ENCODE results near the gene ARID2.
A peak's percentile ranks its signal among the peaks of the same experiment; 100 is the strongest.

The ARID2 gene

DNA sequence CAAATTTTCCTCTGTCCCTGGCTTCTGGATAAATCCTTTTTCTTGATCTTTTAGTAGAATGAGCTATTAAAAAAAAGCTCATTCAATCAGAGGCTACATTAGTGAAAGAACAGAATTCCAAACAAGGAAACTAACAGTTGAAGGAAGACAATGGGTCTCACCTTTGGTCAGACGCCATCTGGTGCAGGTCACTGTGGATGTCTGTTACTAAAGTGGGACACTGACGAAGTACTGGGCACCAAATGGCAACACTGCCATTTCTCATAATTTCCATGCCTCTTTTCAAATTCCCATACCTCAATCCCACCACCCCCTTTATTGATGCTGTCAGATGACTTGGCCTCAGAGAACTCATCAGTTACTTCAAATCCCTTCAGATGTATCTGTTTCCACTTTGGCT is 24.5 kb upstream of the ARID2 start:
- Histone ChIP-seq H3K4me3 (no peak overlapping the region), H3K9me3 (no peaks in the 10 kb centered on the region), H3K27me3 (ENCODE audit: low read depth) (no peaks in the 10 kb centered on the region), H3K36me3 (replicated peaks) (no peaks in the 10 kb centered on the region), H3K4me1 (peaks cover 14% of the 10 kb centered on the region)
- DNase-seq (ENCODE audit: low spot score in 2 of 2), result no peak
- in situ Hi-C loops (cut with MboI; ENCODE audit: low sequenced_read_pairs), result no loop called here

GRCh38 chr12:45705404-45705803 is 24.1 kb upstream of the ARID2 start:
- no peak overlapping the region for H3K4me3 ChIP-seq
- H3K36me3 ChIP-seq (replicated peaks), result no peaks in the 10 kb centered on the region
- no peaks in the 10 kb centered on the region for H3K9me3 ChIP-seq
- H3K4me1 ChIP-seq, result peaks cover 14% of the 10 kb centered on the region
- in situ Hi-C loops (cut with MboI; ENCODE audit: low sequenced_read_pairs), result no loop called here
- no peaks in the 10 kb centered on the region for H3K27me3 ChIP-seq (ENCODE audit: low read depth)
- DNase-seq (ENCODE audit: low spot score in 2 of 2), result no peak

DNA sequence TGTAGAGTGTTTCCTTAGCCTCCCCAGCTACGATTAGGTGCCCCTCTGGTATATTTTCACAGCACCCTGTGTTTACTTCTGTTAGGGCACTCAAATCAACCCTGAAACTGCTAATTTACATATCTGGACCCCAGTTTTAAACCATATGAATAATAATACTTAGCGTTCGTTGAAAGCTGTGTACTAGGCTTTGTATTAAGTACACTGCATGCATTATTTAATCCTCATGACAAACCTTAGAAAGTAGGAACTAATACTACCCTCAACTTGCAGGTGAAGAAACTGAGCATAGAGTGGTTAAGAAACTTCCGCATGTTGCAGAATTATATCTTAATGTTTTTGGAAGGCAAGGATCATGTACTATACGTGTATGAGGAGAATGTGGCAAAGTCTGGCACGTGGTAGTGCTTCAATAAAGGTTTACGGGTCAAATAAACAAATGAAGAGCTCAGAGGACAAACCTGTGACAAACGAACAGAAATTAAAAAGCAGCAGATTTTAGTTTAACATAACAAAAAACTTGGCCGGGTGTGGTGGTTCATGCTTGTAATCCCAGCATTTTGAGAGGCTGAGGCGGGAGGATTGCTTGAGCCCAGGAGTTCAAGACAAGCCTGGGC is 22.2 kb upstream of the ARID2 start:
- in situ Hi-C loops (cut with MboI; ENCODE audit: low sequenced_read_pairs), result no loop called here

GRCh38 chr12:45708363-45708762 is 21.1 kb upstream of the ARID2 start:
- H3K4me3 ChIP-seq, result no peak overlapping the region
- no peak for DNase-seq (ENCODE audit: low spot score in 2 of 2)

More for the DNA sequence above, 22.2 kb upstream of the ARID2 start:
- no peaks in the 10 kb centered on the region for H3K9me3 ChIP-seq
- H3K4me1 ChIP-seq, result peaks cover 14% of the 10 kb centered on the region
- no peak overlapping the region for H3K4me3 ChIP-seq
- peak; percentile 53 to 55 for DNase-seq (ENCODE audit: low spot score in 2 of 2)
- H3K36me3 ChIP-seq (replicated peaks), result no peaks in the 10 kb centered on the region
- H3K27me3 ChIP-seq (ENCODE audit: low read depth), result no peaks in the 10 kb centered on the region

DNA sequence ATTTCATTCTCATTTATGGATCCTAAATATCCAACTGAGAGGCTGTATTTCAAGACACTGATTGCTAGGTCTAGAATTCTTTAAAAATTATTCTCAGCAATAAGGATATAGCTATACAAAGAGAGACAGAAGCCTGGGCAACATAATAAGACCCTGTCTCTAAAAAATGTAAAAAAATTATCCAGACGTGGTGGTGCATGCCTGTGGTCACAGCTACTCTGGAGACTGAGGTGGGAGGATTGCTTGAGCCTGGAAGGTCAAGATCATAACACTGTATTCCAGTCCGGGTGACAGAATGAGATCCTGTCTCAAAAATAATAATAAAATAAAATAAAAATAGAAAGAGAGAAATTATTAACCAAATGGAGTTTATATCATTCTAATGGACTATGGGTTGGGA is 20.6 kb upstream of the ARID2 start:
- no peaks in the 10 kb centered on the region for H3K36me3 ChIP-seq (replicated peaks)
- DNase-seq (ENCODE audit: low spot score in 2 of 2), result no peak
- H3K9me3 ChIP-seq, result no peaks in the 10 kb centered on the region
- in situ Hi-C loops (cut with MboI; ENCODE audit: low sequenced_read_pairs), result no loop called here
- H3K27me3 ChIP-seq (ENCODE audit: low read depth), result no peaks in the 10 kb centered on the region
- peaks cover 14% of the 10 kb centered on the region for H3K4me1 ChIP-seq
- no peak overlapping the region for H3K4me3 ChIP-seq

More at GRCh38 chr12:45708363-45708762, 21.1 kb upstream of the ARID2 start:
- no peaks in the 10 kb centered on the region for H3K27me3 ChIP-seq (ENCODE audit: low read depth)
- in situ Hi-C loops (cut with MboI; ENCODE audit: low sequenced_read_pairs), result no loop called here
- H3K4me1 ChIP-seq, result peaks cover 14% of the 10 kb centered on the region
- H3K9me3 ChIP-seq, result no peaks in the 10 kb centered on the region
- H3K36me3 ChIP-seq (replicated peaks), result no peaks in the 10 kb centered on the region

DNA sequence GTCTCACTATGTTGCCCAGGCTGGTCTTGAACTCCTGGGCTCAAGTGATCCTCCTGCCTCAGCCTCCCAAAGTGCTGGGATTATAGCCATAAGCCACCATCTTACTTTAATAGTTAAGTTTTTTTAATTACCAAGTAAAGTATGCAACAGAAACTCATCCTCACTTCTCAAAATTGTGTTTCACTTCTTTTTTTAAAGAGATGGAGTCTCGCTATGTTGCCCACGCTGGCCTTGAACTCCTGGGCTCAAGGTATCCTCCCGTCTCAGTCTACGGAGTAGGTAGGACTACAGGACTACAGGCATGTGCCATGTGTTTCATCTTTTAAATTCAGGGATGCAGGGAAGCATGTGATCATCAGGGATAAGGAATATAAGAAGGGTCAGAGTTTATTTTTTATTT is 17.2 kb upstream of the ARID2 start:
- H3K4me3 ChIP-seq, result no peak overlapping the region
- H3K27me3 ChIP-seq (ENCODE audit: low read depth), result no peaks in the 10 kb centered on the region
- DNase-seq (ENCODE audit: low spot score in 2 of 2), result no peak
- peaks cover 9% of the 10 kb centered on the region for H3K4me1 ChIP-seq
- H3K36me3 ChIP-seq (replicated peaks), result no peaks in the 10 kb centered on the region
- in situ Hi-C loops (cut with MboI; ENCODE audit: low sequenced_read_pairs), result no loop called here
- H3K9me3 ChIP-seq, result no peaks in the 10 kb centered on the region

- Histone ChIP-seq H3K9me3 (no peaks in the 10 kb centered on the region), H3K4me3 (no peak overlapping the region), H3K36me3 (replicated peaks) (no peaks in the 10 kb centered on the region), H3K27me3 (ENCODE audit: low read depth) (no peaks in the 10 kb centered on the region), H3K4me1 (peaks cover 1% of the 10 kb centered on the region)
- in situ Hi-C loops (cut with MboI; ENCODE audit: low sequenced_read_pairs), result no loop called here
- no peak for DNase-seq (ENCODE audit: low spot score in 2 of 2)
Measured at GRCh38 chr12:45713078-45713477, 16.4 kb upstream of the ARID2 start.

DNA sequence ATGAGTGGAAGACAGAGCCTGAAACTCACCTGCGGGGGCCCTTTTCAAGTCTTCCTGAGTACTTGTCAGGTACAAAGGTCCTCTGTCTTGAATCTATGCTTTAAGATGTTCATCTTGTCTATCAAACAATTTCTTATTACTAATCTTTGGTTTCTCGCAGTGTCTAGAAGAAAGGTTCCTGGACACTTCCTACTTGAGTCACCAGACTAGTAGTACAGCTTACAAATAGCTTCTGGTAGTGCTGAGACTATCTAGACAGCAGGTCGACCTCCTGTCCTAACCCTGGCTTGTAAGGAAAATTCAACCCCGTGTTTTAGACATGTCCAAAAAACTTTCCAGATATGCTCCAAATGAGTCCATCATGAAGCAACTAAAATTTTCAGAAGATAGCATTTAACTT is 11.2 kb upstream of the ARID2 start:
- Histone ChIP-seq H3K4me1 (no peaks in the 10 kb centered on the region), H3K27me3 (ENCODE audit: low read depth) (no peaks in the 10 kb centered on the region), H3K4me3 (no peak overlapping the region), H3K9me3 (no peaks in the 10 kb centered on the region), H3K36me3 (replicated peaks) (no peaks in the 10 kb centered on the region)
- in situ Hi-C loops (cut with MboI; ENCODE audit: low sequenced_read_pairs), result no loop called here
- no peak for DNase-seq (ENCODE audit: low spot score in 2 of 2)

DNA sequence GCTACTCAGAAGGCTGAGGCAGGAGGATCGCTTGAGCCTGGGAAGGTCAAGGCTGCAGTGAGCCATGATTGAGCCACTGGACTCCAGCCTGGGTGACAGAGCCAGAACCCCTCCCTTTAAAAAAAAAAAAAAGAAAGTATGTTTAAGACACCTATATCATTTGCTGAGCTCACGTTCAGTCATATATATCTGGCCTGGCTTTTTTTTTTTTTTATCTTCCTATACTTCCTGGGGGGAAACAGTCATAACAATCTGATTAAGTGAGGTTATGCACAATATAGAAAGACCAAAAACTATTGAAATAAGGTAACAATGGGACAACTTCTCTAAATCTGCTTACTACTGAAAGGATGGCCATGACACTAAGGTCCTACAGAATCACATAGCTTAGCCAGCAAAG is 9.4 kb upstream of the ARID2 start:
- H3K4me1 ChIP-seq, result peaks cover 5% of the 10 kb centered on the region; the same call in 1 of the 2 replicates
- H3K9me3 ChIP-seq, result no peaks in the 10 kb centered on the region
- H3K36me3 ChIP-seq (replicated peaks), result no peaks in the 10 kb centered on the region
- DNase-seq (ENCODE audit: low spot score in 2 of 2), result no peak
- no peaks in the 10 kb centered on the region for H3K27me3 ChIP-seq (ENCODE audit: low read depth)
- in situ Hi-C loops (cut with MboI; ENCODE audit: low sequenced_read_pairs), result loop anchor here (10.0 kb wide), 1 partner anchor 175 kb away; no protein-coding TSS in a partner anchor
- no peak overlapping the region for H3K4me3 ChIP-seq

GRCh38 chr12:45721369-45721768 is 8.1 kb upstream of the ARID2 start:
- H3K4me3 ChIP-seq, result no peak overlapping the region

GRCh38 chr12:45721954-45722353 is 7.6 kb upstream of the ARID2 start:
- Histone ChIP-seq H3K4me3 (no peak overlapping the region), H3K27me3 (ENCODE audit: low read depth) (no peaks in the 10 kb centered on the region), H3K4me1 (peaks cover 5% of the 10 kb centered on the region; the same call in 1 of the 2 replicates), H3K36me3 (replicated peaks) (no peaks in the 10 kb centered on the region; the same call in 1 of the 2 replicates), H3K9me3 (no peaks in the 10 kb centered on the region)
- in situ Hi-C loops (cut with MboI; ENCODE audit: low sequenced_read_pairs), result loop anchor here (10.0 kb wide), 1 partner anchor 177 kb away; no protein-coding TSS in a partner anchor
- no peak for DNase-seq (ENCODE audit: low spot score in 2 of 2)

More at GRCh38 chr12:45721369-45721768, 8.1 kb upstream of the ARID2 start:
- Histone ChIP-seq H3K27me3 (ENCODE audit: low read depth) (no peaks in the 10 kb centered on the region), H3K36me3 (replicated peaks) (no peaks in the 10 kb centered on the region), H3K9me3 (no peaks in the 10 kb centered on the region), H3K4me1 (peaks cover 5% of the 10 kb centered on the region; the same call in 1 of the 2 replicates)
- in situ Hi-C loops (cut with MboI; ENCODE audit: low sequenced_read_pairs), result loop anchor here (10.0 kb wide), 1 partner anchor 177 kb away; no protein-coding TSS in a partner anchor
- no peak for DNase-seq (ENCODE audit: low spot score in 2 of 2)

DNA sequence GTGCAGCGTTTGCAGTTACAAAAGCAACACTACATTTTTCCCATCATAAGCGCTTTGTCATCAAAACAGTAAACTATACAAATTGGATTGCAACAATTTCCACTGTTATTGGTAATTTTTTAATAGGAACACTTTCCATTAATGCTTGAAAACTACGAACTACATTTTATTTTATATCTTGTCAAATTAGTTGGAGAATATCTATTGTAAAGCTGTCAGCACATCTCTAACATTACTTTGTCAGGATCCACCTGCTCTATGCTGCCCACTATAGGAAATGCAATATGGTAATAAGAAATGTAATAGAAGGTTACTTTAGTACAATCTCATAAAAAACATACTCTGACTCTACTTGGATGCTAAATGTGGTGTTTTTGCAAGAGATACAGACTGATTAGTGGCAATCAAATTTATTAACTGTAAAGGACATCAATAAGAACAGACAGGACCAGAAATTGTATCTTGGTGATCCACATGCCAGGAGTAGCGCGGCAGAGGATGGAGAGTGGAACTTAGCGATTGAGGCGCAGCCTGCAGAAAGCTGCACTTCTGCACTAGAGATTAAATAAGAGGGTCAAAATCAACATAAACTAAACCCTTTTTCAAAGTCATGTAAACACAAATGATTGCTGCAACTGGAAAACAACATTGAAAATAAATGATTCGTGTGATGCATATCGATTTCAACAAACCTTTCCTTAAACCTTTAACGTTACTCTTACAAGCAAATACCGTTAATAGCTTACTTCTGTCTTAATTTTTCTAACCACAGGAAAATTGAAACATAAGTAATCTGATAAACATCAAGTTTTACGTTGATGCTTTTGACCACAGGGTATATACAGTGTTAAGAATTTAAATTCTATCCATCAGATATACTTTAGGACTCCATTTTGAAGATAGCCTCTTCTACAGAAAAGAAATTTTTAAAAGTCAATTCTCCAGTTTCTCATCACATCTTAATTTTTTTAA is 3.6 kb upstream of the ARID2 start:
- peak; percentile 32 to 60 for DNase-seq (ENCODE audit: low spot score in 2 of 2)
- peak overlapping the region; percentile 88 for H3K4me3 ChIP-seq
- H3K4me1 ChIP-seq, result peaks cover 11% of the 10 kb centered on the region; the same call in 1 of the 2 replicates
- in situ Hi-C loops (cut with MboI; ENCODE audit: low sequenced_read_pairs), result loop anchor here (10.0 kb wide), 1 partner anchor 181 kb away; no protein-coding TSS in a partner anchor
- H3K36me3 ChIP-seq (replicated peaks), result no peaks in the 10 kb centered on the region; the same call in 1 of the 2 replicates
- no peaks in the 10 kb centered on the region for H3K27me3 ChIP-seq (ENCODE audit: low read depth)
- no peaks in the 10 kb centered on the region for H3K9me3 ChIP-seq

DNA sequence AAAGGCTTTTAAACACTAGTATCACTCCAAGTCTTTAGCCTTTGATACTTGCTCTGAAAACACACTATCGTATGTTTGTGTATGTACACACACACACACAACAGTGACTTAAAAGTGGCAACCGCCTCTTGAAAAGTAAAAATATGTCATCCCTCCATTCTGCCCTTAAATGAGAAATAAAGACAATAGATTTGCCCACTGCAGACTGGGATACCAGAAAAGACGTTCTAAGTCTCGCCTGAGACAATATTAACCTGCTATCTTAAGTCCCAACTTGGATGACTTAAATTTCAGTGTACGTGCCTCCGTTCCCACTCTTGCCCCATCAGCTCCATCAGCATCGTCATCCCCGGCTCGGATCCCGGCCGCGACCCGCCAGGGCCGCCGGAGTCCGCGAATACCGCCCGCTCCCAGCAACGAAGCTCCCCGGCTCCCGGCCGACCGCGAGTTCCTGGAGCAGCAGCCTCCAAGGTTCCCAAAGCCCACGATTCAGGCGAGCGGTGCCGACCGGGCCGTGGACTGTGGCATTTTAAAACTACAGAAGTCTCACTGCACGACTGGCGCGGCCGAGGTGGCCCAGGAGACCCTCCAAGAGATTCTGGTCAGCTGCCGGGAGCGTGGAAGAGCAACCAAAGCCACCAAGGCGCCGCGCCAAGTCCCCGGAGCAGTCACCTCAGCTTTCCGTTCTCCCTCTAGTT is 2.8 kb upstream of the ARID2 start:
- H3K4me1 ChIP-seq, result peaks cover 11% of the 10 kb centered on the region; the same call in 1 of the 2 replicates
- in situ Hi-C loops (cut with MboI; ENCODE audit: low sequenced_read_pairs), result loop anchor here (10.0 kb wide), 1 partner anchor 182 kb away; no protein-coding TSS in a partner anchor
- DNase-seq (ENCODE audit: low spot score in 2 of 2), result peak; percentile 19 to 58

More for the DNA sequence above, 2.8 kb upstream of the ARID2 start:
- Histone ChIP-seq H3K27me3 (ENCODE audit: low read depth) (no peaks in the 10 kb centered on the region), H3K9me3 (no peaks in the 10 kb centered on the region), H3K4me3 (peak overlapping the region; percentile 88), H3K36me3 (replicated peaks) (no peaks in the 10 kb centered on the region; the same call in 1 of the 2 replicates)

All from HAP-1 (cell line).